HG02852 (cell line): Measurements from ENCODE around the gene TBC1D22B.

Experiments
- ATAC-seq: cut with Tn5 transposase; IDR thresholded peaks from one replicate; pipeline ENCODE4 v1.9.1; 2021; ENCODE audit warnings: mild to moderate bottlenecking, moderate library complexity; ENCODE audit not compliant: unreplicated experiment

Gene TBC1D22B

DNA sequence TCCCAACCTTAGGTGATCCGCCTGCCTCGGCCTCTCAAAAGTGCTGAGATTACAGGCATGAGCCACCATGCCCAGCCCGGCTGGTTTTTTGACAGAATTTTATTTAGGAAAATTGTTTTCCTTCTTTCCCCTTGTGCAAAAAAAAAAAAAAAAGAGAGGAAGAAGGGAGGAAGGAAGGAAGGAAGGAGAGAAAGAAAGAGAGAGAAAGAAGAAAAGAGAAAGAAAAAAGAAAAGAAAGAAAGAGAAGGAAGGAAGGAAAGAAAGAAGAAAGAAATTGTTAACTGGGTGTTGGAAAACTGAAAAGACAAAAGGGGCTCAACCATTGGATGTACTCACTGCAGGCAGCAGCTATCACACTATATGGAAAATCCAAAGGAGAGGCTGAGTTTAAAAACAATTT, 94.8 kb downstream of the TBC1D22B start:
- ATAC-seq: no peak

DNA sequence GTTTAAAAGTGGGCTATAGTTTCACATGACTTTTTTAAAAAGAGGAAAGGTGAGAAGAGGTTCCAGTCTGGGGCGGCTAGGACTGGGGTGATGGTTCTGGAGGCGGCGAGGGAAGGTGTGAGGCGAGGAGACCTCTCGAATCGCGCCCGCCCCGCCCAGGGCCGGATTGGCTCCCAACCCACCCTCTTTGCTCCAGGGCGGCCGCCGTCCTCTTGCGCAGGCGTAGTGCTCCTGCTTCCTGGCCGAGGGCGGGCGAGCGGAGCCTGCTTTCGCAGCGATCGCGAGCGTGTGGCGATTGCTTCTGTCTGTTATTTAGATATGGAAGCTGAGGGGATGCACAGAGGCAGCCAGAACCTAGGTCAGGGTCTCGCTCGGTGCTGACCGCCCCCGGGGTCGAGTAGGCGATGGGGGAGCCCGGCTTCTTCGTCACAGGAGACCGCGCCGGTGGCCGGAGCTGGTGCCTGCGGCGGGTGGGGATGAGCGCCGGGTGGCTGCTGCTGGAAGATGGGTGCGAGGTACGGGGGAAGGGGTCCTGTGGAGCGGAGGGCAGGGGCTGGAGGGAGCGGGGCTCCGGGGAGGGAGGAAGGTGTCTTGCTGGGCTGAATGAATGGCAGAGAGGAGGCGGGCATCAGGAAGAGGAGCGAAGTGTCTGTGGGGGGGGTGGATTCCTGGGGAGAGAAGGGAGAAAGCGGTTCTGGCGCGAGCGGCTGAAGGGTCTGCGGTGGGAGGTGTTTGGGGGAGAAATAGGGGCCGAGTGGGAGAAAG, 96.4 kb downstream of the TBC1D22B start, which contains the start of gene RNF8:
TSS of gene RNF8 (plus strand) at position 223 of the 765 bp plus-strand sequence. CDS start at position 405, 182 bp downstream.
- ATAC-seq: peak; percentile 86

DNA sequence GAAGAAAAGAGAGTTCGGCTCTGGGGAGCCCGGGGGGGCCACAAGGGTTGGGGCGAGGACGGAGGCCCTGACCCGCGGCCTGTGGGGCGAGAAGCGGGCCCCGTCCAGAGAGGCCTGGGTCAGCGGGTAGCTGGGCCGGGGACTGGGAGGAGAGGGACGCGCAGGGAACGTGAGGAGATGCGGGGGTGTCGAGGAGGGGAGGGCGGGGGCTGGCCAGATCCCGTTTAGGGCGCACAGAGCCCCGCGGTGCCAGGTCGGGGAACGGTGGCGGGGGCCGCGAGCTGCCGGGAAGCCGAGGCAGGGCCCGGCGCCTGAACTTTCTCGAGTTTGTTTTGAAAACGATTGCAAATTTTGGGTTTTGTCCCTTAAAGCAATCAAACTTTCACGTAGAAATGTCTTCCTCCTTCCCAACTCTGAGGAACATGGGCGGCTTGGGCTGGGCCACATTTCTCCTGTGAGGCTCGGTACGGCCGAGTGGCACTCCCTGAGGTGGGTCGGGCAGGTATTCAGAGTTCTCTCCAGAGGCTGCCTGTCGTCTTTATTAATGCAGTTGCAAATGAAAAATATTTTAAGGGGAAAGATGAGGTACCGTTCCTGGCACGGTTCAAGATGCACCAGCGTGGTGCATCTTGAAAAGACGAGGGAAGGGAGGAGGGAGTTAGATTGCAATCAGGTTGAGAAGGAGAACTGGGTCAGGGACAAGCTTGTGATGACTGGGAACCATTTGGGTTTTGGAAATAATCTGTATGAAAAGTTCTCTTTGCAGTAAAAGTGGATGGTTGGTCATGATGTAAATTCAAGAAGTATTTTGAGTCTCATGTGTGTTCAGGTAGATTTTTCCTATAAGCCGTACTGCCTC, 97.2 kb downstream of the TBC1D22B start:
- no peak for ATAC-seq

DNA sequence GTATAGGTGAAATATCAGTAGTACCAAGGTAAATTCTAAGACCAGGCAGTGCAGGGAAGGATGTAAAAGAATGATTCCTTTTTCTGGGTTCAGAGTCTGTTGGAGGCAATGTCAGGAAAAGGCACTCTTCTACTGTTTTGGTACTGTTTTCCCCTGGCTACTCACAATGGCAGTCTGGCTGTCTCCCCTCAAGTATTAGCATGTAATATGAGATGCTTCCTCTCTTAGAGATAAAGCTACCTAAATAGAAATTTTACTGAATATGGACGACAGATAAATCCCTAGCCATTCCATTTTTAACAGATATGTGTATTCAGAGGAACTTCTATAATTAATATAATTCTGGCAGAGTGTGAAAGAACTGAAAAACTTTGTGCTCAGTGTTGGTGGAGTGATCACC, 99.7 kb downstream of the TBC1D22B start:
- no peak for ATAC-seq

DNA sequence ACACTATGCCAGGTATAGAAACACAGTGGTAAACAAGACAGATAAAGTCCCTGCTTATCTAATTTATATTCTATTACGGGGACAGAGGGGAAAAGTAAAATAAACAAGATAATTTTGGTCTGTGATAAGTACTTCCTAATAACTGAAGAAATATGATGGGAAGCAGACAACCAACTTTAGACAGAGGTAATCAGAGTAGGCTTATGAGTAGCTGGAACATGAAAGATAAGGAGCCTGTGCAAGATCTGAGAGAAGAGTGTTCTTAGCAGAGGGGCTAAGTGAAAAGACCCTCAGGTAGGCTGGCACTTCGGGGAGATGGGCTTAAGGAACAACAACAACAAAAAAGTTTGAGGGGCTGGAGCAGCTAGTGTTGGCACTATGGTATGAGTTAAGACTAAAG, 100.3 kb downstream of the TBC1D22B start:
- ATAC-seq: no peak

DNA sequence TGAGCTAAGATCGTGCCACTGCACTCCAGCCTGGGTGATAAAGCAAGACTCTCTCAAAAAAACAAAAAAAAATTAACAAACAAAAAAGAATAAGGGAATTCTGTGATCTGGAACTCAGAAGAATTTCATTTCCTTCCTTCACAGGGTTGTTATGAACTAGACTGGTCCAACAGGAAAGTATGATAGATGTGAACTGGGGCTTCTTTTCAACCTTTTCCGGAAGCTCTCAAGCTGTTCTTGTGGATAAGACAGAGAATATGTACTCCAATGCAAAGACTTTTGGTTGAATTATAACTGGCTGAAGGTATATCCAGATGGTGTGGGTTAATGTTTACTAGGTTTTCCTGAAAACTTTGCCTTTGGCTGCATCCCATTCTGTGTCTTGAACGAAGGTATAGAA, 101.5 kb downstream of the TBC1D22B start:
- no peak for ATAC-seq

DNA sequence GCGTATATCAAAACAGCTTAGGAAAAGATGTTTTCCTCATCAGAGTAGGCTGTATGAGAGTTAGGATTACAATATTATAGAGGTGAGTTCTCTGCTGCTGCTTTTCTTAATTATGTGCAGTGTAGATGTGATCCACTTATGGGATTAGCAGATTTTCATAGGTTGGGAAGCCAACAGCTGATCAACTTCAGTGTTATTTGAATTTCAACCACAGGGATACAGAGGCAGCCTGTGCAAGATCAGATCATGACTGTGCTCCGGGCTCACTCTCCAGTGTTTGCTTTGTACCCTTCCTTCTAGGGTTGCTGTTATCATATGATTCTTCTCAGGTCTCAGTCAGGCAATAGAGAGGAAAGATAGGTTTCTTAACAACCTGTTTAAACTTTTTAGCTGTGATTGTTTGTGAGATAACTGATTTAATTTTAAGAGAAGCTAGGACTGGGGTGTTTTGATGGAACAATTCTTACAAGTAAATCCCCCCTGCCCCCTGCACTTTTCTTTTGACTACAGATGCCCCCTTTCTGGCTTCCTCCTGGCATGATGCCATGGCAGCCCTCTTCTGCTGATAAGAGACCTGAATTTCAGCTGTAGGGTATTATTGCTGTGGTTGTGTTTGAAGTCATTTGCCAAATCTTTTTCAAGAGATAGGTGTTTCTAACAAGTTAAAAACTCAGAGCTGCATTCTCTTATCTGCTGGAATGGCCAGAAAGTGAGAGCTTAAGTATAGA, 104.7 kb downstream of the TBC1D22B start:
- ATAC-seq: no peak

DNA sequence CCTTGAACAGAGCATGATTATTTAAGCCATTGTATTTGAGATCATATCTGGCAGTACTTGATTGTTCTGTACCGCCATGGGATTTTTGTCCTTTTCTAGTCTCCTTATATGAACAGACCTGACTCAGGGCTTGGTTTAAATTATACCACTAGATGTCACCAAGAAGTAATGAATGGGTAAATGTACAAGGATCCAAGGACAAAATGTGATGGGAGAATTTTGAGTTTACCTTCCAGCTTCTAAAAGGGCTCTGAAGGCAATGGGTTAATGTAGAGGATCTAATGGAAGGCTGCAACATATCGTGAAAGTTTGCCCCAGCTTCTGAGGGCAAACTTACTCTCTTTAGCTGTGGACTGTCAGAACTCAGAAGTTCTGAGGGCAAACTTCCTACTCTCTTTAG, 108.2 kb downstream of the TBC1D22B start:
- ATAC-seq: no peak

DNA sequence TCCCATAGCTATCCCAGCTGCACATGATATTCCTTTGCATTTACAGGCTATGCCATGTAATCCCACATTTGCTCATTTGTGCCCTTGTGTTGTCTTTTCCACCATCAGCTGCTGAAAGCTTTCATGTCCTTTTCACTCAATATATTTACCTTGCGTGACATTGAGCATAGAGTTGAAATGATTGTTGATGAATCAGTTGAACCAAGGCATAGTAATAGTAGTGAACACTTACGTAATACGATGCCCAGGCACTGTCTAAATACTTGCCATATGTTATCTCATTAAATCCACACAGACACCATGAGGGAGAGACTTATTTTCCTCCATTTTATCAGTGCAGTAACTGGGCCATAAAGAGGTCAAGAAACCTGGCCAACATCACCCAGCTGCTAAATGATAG, 109.3 kb downstream of the TBC1D22B start:
- ATAC-seq: no peak

DNA sequence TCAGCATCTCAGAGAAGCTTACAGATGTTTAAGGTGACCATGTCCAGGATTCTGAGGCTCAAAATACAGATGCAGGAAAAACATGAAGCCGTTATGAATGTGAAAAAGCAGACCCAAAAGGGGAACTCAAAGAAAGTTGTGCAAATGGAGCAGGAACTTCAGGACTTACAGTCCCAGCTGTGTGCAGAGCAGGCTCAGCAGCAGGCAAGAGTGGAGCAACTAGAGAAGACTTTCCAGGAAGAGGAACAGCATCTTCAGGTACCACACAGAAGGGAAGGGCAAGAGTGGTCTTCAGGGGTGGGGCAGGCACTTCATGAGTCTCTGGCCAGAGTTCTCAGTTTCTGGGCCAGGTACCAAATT, 111.4 kb downstream of the TBC1D22B start:
- no peak for ATAC-seq

DNA sequence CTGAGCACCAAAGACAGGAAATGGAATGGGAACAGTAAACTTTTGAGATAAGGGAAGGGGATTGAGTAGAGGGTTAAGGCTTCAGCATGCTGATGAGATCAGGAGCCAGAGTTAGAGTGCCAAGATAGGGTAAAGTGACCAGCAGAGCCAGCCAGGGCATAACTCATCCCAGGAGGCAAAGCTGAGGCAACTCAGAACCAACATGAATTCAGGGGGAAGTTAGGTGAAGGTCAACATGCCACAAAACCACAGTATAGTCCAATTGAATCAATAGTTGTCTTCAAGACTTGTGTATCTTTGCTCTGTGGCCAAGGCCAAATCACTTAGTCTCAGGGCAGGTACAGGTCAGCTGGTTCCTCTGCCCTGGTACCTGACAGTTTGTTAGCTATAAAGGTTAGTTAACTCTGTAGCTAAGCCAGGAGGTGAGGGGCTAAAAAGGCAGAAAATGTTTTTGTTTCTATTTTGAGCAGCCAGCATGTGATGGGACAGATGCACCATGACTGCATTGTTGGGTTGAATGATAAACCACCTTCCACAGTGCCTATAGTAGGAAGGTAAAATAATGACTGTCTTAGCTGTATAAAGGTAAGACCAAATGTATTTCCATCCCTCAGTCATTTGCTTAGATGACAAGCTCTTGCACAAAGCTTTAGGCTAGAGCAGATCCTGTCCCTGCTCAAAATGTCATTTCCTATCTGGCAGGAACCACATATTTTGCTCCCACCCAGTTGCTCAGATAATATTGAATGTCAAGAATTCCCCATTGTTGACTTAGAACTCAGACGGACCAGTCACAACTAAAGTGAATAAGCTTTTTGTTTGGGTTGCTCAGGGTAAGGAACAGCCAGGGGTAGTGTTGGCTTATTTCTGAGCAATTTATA, 112.0 kb downstream of the TBC1D22B start:
- ATAC-seq: no peak

DNA sequence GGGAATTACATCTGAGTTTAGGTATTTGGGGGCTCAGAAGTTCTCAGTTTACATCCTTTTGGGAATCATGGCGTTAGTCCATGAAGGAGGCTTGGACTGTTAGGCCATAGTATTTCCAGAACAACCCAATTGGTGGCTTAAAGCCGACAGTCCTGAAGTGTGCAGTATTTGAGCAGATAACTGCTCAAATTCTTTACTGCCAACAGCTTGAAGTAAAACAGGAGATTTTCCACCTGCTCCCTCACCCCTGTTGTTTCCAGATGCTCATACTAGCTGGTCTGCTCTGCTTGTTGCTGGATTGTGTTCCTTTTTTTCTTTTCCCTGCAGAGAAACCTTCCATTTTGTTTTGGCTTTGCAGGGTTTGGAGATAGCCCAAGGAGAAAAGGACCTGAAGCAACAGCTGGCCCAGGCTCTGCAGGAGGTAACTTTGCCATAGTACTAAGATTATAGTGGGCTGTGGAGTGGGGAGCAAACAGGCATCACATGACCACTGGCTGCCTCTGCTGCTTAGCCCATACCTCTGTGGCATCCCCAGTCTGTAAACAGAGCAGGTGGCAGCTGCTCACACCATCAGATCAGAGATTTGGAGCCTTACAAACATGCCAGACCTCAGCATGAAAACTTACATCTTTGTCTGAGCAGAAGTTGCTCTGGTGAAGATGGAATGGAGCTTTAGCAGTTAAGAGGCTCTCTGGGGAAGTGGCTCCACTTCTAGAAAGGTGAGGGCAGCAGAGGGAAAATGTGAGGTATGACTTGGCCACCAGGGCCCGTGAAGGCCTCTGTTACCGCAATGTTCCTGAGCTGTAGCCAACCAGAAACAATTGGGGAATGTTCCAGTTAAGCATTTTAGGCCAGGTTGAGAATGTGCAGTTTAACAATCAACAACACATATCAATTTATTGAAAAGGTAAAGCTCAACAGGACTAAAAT, 113.8 kb downstream of the TBC1D22B start:
- ATAC-seq: no peak

DNA sequence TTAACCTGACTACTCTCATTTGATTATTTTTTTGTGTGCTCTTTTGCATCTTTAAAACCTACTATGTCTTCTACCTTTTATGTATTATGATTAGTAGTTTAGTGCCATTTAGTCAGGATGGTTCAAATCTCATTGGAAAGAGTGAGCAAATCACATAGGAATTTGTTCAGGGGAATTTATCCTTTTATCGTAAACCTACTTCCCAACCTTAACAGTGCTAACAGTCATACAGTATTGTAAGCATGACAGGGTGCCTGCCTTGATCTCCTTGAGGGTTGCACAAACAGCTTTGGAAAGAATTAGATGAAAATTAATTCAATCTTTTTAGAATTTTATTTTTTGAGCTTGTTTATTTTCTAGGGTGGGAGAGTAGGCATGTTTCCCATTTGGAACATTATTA, 114.5 kb downstream of the TBC1D22B start:
- no peak for ATAC-seq

DNA sequence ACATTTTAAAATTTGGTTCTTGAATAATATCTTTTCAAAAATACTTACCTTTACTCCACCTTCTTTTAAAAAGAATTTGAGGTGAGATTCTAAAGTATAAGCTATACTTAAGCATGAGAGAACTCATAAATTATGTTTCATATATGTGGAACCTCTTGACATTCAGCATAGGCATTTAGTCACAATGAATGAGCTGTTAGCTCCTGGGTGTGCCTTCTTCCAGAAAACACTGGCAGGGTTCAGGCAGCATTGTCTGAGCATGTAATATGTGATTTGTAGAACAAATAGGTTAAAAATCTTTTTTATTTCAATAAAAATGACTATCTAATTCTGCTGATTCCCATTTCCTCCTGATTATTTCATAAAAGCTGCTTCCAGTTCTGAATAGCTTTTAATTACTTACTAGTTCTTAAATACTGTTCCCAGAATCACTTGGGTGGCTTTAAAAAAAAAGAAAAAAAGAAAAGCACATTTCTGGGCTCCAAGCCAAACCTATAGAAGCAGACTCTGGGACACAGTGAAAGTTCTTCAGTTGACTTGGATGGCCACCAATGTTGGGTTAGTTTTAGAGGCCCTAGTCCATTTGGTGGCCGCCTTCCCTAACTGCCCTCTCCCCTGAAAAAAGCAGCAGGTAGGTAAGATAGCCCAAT, 116.4 kb downstream of the TBC1D22B start:
- ATAC-seq: no peak

DNA sequence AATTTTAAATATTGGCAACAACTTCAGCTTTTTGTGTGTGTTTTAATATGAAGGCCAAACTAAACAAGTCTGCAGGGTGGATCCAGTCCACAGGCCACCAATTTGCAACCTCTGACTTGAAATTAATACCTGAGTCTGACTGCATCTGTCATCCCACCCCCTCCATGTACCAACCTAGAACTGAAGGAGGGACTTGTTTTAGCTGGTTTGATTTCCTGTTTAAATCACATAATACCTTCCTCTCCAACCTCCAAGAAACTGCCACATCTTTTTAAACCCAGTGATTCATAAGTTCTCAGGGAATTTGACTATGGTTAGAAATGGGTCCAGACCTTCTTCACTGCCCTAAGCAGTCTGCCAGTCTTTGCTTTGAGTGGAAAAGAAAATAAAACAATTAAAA, 117.8 kb downstream of the TBC1D22B start:
- no peak for ATAC-seq

DNA sequence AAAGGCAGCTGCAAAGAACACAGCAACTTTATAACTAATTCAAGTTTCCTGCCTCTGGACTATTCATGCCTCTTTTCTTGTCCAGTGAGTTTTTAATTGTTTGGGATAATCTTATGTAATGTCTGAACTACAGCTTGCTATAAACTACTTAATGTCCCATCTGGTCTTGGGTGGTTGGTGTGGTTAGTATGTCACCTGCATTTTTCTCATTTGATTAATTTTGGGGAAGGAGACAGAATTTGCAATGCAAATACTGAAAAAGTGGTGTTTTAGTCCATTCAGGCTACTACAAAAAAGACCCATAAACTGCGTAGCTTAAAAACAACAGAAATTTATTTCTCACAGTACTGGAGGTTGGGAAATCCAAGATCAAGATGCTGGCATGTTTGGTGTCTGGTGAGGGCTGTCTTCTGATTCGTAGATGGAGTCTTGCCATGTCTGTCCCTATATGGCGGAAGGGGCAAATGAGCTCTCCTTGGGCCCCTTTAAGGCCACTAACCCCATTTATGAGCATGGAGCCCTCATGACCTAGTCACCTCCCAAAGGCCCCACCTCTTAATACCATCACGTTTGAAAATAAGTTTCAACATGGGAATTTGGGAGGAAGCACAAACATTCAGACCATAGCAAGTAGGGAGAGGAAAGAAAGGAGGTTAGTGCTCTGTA, 118.6 kb downstream of the TBC1D22B start:
- no peak for ATAC-seq

DNA sequence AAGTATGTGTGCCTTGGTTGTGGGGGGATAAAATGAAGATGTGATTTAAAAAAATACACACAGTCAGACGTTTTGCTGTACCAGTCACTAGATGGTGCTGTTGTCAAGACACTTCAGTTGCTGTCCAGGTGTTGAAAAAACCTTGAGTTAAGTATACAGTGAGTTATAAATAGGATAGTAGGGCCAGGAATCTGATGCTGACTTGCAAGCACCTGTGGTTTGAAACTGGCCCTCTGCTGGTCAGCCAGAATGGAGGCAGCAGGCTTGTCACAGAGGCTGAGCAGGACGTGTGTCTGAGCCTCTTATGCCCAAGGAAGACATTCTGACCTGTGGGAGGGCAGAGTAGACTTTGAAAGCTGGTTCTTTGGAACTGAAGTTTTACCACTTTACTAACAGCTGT, 124.0 kb downstream of the TBC1D22B start:
- no peak for ATAC-seq
